ENCODE data around the gene FOXR1.
"Not testable (repeated sequence)": the region's sequence is repeated elsewhere in the genome, so short reads cannot be mapped to it uniquely, and the experiment has no call there.

Gene FOXR1

DNA sequence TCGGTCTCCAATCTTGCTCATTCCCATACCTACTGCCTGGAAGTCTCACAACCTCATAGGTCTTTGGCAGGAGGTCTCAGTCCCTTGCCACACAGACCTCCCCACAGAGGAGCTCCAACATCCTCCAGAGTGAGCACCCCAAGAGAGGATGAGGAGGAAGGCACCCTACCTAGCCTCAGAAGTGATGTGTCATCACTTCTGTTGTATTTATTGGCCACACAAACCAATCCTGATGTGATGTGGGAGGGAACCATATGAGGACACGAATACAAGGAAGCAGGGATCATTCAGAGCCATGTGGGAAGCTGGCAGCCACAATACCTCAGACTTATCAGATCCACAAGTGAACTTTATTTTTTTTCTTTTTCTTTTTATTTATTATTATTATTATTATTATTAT is 24.5 kb upstream of the FOXR1 start:
- DNase-seq (ENCODE audit: low read depth, low spot score): no peak

GRCh38 chr11:118948000-118948399 is 23.6 kb upstream of the FOXR1 start:
- DNase-seq (ENCODE audit: low read depth, low spot score): no peak

DNA sequence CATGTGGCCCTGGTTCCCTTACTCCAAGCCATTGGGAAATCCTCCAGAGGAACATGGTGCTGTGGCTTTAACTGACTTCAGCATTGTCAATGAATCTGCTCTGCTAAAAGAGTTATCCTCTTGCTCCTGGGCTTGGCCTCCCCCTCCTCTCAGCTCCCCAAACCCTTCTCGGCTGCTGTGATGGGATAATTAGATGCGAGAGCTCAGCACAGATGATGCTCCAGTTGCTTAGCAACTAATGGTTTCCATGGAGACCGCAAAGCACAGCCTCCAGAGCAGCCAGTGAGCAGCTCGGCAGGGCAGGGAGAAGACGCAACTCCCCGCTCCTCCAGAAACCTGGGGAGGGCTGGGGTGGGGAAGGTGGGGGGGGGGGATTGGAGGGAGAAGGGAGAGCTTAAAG is 18.3 kb upstream of the FOXR1 start:
- no peak for DNase-seq (ENCODE audit: low read depth, low spot score)

- DNase-seq (ENCODE audit: low read depth, low spot score): not testable (repeated sequence)
These were observed 17.6 kb upstream of the FOXR1 start for GRCh38 chr11:118953976-118954375.

GRCh38 chr11:118956094-118956846 is 15.3 kb upstream of the FOXR1 start, which contains the start of gene UPK2:
TSS of gene UPK2 (plus strand) at chr11:118956298. CDS start at chr11:118956351, 53 bp downstream.
- DNase-seq (ENCODE audit: low read depth, low spot score): peak; percentile 77

DNA sequence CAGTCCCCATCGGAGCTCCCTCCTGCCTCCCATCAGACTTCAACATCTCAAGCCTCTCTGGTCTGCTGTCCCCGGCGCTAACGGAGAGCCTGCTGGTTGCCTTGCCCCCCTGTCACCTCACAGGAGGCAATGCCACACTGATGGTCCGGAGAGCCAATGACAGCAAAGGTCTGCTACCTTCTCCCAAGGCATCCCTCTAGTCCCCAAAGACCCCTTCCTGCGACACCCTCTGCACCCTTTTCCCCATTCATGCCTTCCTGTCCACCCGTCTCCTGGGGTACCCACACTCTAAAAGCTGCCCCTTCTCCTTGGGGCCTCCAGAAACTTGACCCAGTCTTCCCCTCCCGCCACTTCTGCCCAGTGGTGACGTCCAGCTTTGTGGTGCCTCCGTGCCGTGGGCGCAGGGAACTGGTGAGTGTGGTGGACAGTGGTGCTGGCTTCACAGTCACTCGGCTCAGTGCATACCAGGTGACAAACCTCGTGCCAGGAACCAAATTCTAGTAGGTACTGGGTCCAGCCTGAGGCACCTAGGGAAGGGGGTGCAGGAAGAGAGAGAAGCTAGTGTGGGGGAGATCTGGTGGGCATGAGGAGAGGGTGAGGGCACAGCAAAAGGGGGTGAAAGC is 14.6 kb upstream of the FOXR1 start:
- DNase-seq (ENCODE audit: low read depth, low spot score): no peak

GRCh38 chr11:118957549-118957948 is 14.0 kb upstream of the FOXR1 start:
- DNase-seq (ENCODE audit: low read depth, low spot score): no peak

GRCh38 chr11:118957968-118958367 is 13.6 kb upstream of the FOXR1 start:
- DNase-seq (ENCODE audit: low read depth, low spot score): no peak

- no peak for DNase-seq (ENCODE audit: low read depth, low spot score)
These were observed 13.0 kb upstream of the FOXR1 start for GRCh38 chr11:118958577-118958976.

GRCh38 chr11:118961189-118961588 is 10.4 kb upstream of the FOXR1 start:
- no peak for DNase-seq (ENCODE audit: low read depth, low spot score)

- DNase-seq (ENCODE audit: low read depth, low spot score): no peak
These were observed 10.0 kb upstream of the FOXR1 start for GRCh38 chr11:118961591-118961990.

- DNase-seq (ENCODE audit: low read depth, low spot score): not testable (repeated sequence)
These were observed 2.1 kb upstream of the FOXR1 start for GRCh38 chr11:118969508-118969907.

- no peak for DNase-seq (ENCODE audit: low read depth, low spot score)
These were observed 2.4 kb downstream of the FOXR1 start for GRCh38 chr11:118973985-118974384.

- DNase-seq (ENCODE audit: low read depth, low spot score): no peak
These were observed 4.5 kb downstream of the FOXR1 start for GRCh38 chr11:118975771-118976709.

DNA sequence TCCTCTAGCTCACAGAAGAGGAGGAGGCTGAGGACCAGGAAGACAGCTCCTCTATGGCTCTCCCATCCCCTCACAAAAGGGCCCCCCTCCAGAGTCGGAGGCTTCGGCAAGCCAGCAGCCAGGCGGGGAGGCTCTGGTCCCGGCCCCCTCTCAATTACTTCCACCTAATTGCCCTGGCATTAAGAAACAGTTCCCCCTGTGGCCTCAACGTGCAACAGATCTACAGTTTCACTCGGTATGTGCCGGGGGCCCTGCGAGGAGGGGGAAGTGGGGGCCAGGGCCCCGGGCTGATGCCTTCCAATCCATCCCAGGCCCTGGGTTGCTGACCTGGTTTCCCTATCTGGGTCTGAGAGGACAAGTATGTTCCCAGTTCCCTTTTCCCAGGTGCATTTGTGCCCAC is 7.9 kb downstream of the FOXR1 start:
- DNase-seq (ENCODE audit: low read depth, low spot score): no peak

DNA sequence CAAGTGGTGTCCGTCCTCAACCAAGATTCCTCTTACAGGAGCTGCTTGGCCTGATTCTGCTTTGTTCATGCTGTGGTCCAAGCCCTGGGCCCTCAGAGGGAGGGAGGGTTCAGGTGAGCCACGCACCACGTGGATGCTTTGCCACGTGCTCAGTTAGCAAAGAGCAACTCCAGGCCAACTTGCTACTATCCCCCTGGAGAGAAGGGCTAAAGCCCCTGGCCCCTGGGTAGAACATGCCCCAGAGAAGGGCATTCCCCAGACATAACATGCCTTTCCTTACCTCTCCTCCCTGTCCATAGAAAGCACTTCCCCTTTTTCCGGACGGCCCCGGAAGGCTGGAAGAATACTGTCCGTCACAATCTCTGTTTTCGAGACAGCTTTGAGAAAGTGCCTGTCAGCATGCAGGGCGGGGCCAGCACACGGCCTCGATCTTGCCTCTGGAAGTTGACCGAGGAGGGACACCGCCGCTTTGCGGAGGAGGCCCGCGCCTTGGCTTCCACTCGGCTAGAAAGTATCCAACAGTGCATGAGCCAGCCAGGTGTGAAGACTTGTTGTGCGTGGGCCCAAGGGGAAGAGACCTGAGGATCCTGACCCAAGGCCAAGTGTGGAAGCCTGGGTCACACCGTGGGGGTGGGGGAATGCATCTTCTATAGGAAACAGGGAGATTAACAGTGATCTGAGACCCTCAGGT is 8.8 kb downstream of the FOXR1 start:
- no peak for DNase-seq (ENCODE audit: low read depth, low spot score)

DNA sequence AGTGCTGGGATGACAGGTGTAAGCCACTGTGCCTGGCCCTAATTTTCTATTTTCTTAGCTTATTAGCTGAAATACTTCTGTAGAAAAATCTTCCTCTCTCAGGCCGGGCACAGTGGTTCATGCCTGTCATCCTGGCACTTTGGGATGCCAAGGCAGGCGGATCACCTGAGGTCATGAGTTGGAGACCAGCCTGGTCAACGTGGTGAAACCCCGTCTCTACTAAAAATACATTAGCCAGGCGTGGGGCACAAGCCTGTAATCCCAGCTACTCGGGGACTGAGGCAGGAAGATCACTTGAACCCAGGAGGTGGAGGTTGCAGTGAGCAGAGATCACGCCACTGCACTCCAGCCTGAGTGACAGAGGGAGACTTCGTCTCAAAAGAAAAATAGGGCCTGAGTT is 12.8 kb downstream of the FOXR1 start:
- DNase-seq (ENCODE audit: low read depth, low spot score): not testable (repeated sequence)

DNA sequence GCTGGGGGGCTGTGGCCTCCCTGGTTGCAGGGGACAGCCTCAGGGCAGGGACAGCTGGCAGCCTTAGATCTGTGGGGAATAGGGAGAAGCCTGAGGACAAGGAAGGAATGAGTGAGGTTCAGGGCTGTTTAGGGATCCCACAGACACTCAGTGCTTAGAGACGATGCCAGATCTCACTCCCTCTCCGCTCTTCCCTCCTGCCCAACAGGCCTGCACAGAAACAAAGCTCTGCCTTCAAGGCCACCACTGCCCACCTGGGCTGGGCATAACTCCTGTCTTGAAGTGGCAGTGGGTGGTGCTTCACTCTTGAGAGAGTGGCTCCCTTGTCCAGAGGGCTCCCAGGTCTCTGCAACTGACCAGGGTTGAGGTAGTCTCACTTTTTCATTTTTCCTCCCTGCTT is 13.3 kb downstream of the FOXR1 start:
- no peak for DNase-seq (ENCODE audit: low read depth, low spot score)

- no peak for DNase-seq (ENCODE audit: low read depth, low spot score)
These were observed 16.7 kb downstream of the FOXR1 start for GRCh38 chr11:118988280-118988679.

GRCh38 chr11:118991486-118992038 is 20.0 kb downstream of the FOXR1 start:
- not testable (repeated sequence) for DNase-seq (ENCODE audit: low read depth, low spot score)

- no peak for DNase-seq (ENCODE audit: low read depth, low spot score)
These were observed 25.5 kb downstream of the FOXR1 start for GRCh38 chr11:118996926-118997626.
